Transverse colon (tissue), 3 donors: ENCODE data around the gene CPN1.

Experiments
- POLR2A ChIP-seq: fragments of 450-650 bp; IDR thresholded peaks from one replicate; pipeline ENCODE4 v1.6.1; 2016; ENCODE audit warnings: antibody characterized with exemption, mild to moderate bottlenecking, moderate library complexity
- TF ChIP-seq, protein P1 (sequence below), 5 experiments: fragments of 200-600 bp in 3 of 5; fragments of 450-650 bp in 2 of 5; sonication (generic) in 3 of 5; IDR thresholded peaks; 1 replicate in 2 of 5; 2 replicates in 3 of 5; pipeline ENCODE4 v1.5.1; 2016 to 2017; ENCODE audit warnings: antibody characterized with exemption in 5 of 5, inconsistent platforms in 3 of 5, mild to moderate bottlenecking in 2 of 5, moderate library complexity in 1 of 5

DNA sequence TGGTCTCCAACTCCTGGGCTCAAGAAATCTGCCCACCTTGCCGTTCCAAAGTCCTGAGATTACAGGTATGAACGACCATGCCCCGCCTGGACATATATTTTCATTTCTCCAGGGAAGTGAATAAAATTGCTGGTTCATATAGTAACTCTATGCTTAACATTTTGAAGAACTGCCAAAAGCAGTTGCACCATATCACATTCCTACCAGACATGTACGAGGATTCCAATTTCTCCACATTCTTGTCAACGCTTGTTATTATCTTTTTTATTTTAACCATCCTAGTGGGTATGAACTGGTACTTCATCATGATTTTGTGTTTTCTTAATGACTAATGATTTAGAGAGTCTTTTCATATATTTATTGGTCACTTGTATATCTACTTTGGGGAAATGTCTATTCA, 21.9 kb upstream of the CPN1 start:
- no peak for TF ChIP-seq POLR2A
- TF ChIP-seq, protein P1, sequence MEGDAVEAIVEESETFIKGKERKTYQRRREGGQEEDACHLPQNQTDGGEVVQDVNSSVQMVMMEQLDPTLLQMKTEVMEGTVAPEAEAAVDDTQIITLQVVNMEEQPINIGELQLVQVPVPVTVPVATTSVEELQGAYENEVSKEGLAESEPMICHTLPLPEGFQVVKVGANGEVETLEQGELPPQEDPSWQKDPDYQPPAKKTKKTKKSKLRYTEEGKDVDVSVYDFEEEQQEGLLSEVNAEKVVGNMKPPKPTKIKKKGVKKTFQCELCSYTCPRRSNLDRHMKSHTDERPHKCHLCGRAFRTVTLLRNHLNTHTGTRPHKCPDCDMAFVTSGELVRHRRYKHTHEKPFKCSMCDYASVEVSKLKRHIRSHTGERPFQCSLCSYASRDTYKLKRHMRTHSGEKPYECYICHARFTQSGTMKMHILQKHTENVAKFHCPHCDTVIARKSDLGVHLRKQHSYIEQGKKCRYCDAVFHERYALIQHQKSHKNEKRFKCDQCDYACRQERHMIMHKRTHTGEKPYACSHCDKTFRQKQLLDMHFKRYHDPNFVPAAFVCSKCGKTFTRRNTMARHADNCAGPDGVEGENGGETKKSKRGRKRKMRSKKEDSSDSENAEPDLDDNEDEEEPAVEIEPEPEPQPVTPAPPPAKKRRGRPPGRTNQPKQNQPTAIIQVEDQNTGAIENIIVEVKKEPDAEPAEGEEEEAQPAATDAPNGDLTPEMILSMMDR (IDR thresholded peaks at IDR 0.05), result no peak
